Thyroid gland (tissue), 4 donors: Measurements from ENCODE around the gene SLC22A7. TPM values are rescaled to one million over a fixed set of nuclear protein-coding genes. Genes with fewer than 3 reads are reported as not detected.

Experiments used
- DNase-seq, 2 donors: peaks; one replicate each; pipeline ENCODE4 v3.0.0-alpha.2; 2019
- H3K27ac ChIP-seq, 3 donors: fragments of 200-600 bp; sonication (generic); 1 replicate in 2 of 3; 2 replicates in 1 of 3; pipeline ENCODE4 v1.5.1; 2016 to 2019; ENCODE audit warnings: mild to moderate bottlenecking in 1 of 3, moderate library complexity in 1 of 3
- H3K27me3 ChIP-seq: fragments of 200-600 bp; sonication (generic); one replicate; pipeline ENCODE4 v1.5.1; 2019
- H3K36me3 ChIP-seq, 2 donors: fragments of 200-600 bp; sonication (generic); one replicate each; pipeline ENCODE4 v1.5.1; 2016 to 2019
- H3K4me1 ChIP-seq, 2 donors: fragments of 200-600 bp; sonication (generic); one replicate each; pipeline ENCODE4 v1.5.1; 2017 to 2019
- H3K4me3 ChIP-seq, 3 donors: fragments of 200-600 bp; sonication (generic); replicated peaks in 1 of 3; 1 replicate in 2 of 3; 2 replicates in 1 of 3; pipeline ENCODE4 v1.5.1; 2016; ENCODE audit warnings: mild to moderate bottlenecking in 1 of 3
- H3K9me3 ChIP-seq: fragments of 200-600 bp; sonication (generic); one replicate; pipeline ENCODE4 v1.5.1; 2017
- CTCF ChIP-seq, 6 experiments: fragments of 200-600 bp in 3 of 6; fragments of 450-650 bp in 3 of 6; sonication (generic) in 3 of 6; IDR thresholded peaks; one replicate each; pipeline ENCODE4 v1.5.1; 2016 to 2019; ENCODE audit warnings: antibody characterized with exemption in 6 of 6, mild to moderate bottlenecking in 2 of 6, inconsistent platforms in 1 of 6, moderate library complexity in 1 of 6
- POLR2A ChIP-seq, 2 donors: fragments of 450-650 bp; IDR thresholded peaks; one replicate each; pipeline ENCODE4 v1.6.1; 2017; ENCODE audit warnings: antibody characterized with exemption in 2 of 2, mild to moderate bottlenecking in 2 of 2, moderate library complexity in 1 of 2
- WGBS, 2 donors: methylation state at CpG; one replicate each; pipeline ENCODE4 v1.1.5; 2017; 5-methylcytosine and 5-hydroxymethylcytosine counted together
- intact Hi-C: fragments of 100-400 bp; cut with DNase I; formaldehyde crosslinking; loops from one replicate; pipeline ENCODE4 v1.15.1; 2023
- total RNA-seq, 4 donors: library from RNA; depleted of rRNA; stranded (reverse); fragments of >200 nt; gene quantifications; one replicate each; pipeline ENCODE4 v1.2.3, GENCODE V29; 2016

The SLC22A7 gene
- total RNA-seq, 4 donors from 2014 or later = not detected

DNA sequence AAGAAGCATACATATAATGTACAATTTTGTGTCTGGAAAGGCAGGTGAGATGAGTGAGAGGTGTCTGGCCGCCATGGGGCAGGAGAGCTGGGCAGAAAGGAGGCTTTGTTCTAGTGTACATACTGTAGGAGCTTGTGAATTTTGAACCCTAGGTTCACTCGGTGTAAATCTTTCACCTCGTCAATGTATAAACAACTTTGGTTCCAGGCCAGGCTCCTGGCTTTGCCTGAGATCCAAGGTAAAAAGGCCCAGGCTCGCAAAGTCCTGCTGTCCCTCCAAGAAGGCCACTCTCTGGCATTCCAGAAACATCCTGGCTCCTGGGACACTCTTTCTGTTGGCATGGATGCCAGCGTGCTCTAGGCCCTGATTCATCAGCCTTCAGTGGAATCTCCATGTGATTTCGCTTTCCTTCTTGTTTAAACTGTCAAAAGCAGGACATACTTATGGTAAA lies 7.1 kb upstream of the SLC22A7 start:
- H3K4me1 ChIP-seq = no peaks in the 10 kb centered on the region
- no peak overlapping the region for H3K27ac ChIP-seq
- no peak for DNase-seq
- TF ChIP-seq POLR2A (IDR thresholded peaks at IDR 0.05) (no peak), CTCF (IDR thresholded peaks at IDR 0.05) (no peak)
- no peak overlapping the region for H3K4me3 ChIP-seq
- WGBS, 2 donors = 81 to 86% methylated on average over 6 of the region's 6 CpGs
- H3K36me3 ChIP-seq = no peaks in the 10 kb centered on the region
- intact Hi-C loops = no loop called here
- no peaks in the 10 kb centered on the region for H3K9me3 ChIP-seq
- no peaks in the 10 kb centered on the region for H3K27me3 ChIP-seq

DNA sequence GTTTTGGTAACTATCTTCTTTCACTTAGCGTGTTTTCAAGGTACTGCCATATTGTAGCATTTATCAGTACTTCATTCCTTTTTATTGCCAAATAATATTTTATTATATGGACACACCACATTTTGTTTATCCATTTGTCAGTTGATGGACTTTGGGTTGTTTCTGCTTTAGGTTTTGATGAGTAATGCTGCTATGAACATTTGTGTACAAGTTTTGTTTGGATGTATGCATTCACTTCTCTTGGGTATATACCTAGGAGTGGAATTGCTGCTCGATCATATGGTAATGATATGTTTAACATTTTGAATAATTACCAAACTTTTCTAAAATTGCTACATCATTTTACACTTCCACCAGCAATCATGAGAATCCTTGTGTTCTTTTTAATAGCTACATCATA lies 6.4 kb upstream of the SLC22A7 start:
- no peak overlapping the region for H3K4me3 ChIP-seq
- no peak for TF ChIP-seq CTCF (IDR thresholded peaks at IDR 0.05)
- TF ChIP-seq POLR2A (IDR thresholded peaks at IDR 0.05) = no peak
- DNase-seq = no peak
- no peaks in the 10 kb centered on the region for H3K4me1 ChIP-seq
- WGBS, 2 donors = 94 to 98% methylated on average over 2 of the region's 2 CpGs
- no peaks in the 10 kb centered on the region for H3K36me3 ChIP-seq
- intact Hi-C loops = no loop called here
- no peak overlapping the region for H3K27ac ChIP-seq
- no peaks in the 10 kb centered on the region for H3K27me3 ChIP-seq
- H3K9me3 ChIP-seq = no peaks in the 10 kb centered on the region

- 91% methylated on average over 6 of the region's 6 CpGs for WGBS, 2 donors
- intact Hi-C loops = no loop called here
- TF ChIP-seq POLR2A (IDR thresholded peaks at IDR 0.05) = no peak
- no peak for TF ChIP-seq CTCF (IDR thresholded peaks at IDR 0.05)
These were observed 5.7 kb upstream of the SLC22A7 start for GRCh38 chr6:43292341-43292740.

DNA sequence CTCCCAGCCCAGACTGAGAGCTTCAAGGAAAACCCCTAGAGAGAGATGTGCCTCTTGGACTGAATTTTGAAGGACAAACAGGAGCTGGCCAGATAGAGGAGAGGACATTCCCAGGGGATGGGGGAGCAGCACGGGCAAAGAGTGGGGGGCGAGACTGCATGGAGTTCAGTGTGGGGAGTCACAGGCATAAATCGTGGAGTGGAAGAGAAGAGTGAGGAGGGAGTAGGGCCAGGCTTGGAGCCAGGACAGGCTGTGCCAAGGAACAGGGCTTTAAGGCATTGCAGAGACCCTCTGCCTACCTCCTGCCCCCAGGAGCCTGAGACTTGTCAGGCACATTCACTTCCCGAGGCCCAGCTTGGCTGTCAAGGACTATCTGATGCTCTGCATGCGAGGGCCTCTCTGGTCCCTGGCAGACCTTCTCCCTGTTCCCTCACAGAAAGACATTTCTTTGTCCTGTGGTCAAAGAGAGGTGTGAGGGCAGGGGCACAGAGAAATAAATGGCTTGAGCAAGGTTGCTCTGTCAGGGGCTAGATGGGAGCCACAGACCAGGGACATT lies 5.2 kb upstream of the SLC22A7 start:
- Histone ChIP-seq H3K4me3 (no peak overlapping the region), H3K27ac (no peak overlapping the region), H3K9me3 (no peaks in the 10 kb centered on the region), H3K4me1 (no peaks in the 10 kb centered on the region), H3K27me3 (no peaks in the 10 kb centered on the region), H3K36me3 (no peaks in the 10 kb centered on the region)
- TF ChIP-seq CTCF (IDR thresholded peaks at IDR 0.05) (no peak), POLR2A (IDR thresholded peaks at IDR 0.05) (no peak)
- intact Hi-C loops = no loop called here
- DNase-seq = no peak
- WGBS, 2 donors = 73% methylated on average over 5 of the region's 5 CpGs

More at GRCh38 chr6:43292341-43292740, 5.7 kb upstream of the SLC22A7 start:
- Histone ChIP-seq H3K9me3 (no peaks in the 10 kb centered on the region), H3K4me1 (no peaks in the 10 kb centered on the region), H3K27me3 (no peaks in the 10 kb centered on the region), H3K27ac (no peak overlapping the region), H3K36me3 (no peaks in the 10 kb centered on the region), H3K4me3 (no peak overlapping the region)
- DNase-seq = no peak

GRCh38 chr6:43293698-43294097 lies 4.4 kb upstream of the SLC22A7 start:
- Histone ChIP-seq H3K27me3 (no peaks in the 10 kb centered on the region), H3K4me1 (no peaks in the 10 kb centered on the region), H3K9me3 (no peaks in the 10 kb centered on the region), H3K27ac (no peak overlapping the region), H3K4me3 (no peak overlapping the region), H3K36me3 (no peaks in the 10 kb centered on the region)
- DNase-seq = no peak
- intact Hi-C loops = no loop called here
- WGBS, 2 donors = 93 to 96% methylated on average over 3 of the region's 3 CpGs
- TF ChIP-seq POLR2A (IDR thresholded peaks at IDR 0.05) (no peak), CTCF (IDR thresholded peaks at IDR 0.05) (no peak)
